B cell (primary cell): Measurements from ENCODE around the gene PRSS21. TPM values are rescaled to one million over a fixed set of nuclear protein-coding genes. Genes with fewer than 3 reads are reported as not detected.

Experiments used
- ATAC-seq: fragments of 200-7000 bp; cut with Tn5 transposase; one replicate; pipeline ENCODE4 v1.10.0; 2021; ENCODE audit warnings: low read depth, mild to moderate bottlenecking, moderate number of reproducible peaks, moderate library complexity
- CTCF ChIA-PET: fragments of 350-600 bp; sonication (Branson Sonifier 250); formaldehyde crosslinking; loops from one replicate; lab custom pipeline; 2021; ENCODE audit warnings: antibody characterized with exemption, inconsistent platforms; lab: Charles Lee
- POLR2A ChIA-PET: fragments of 350-600 bp; sonication (Branson Sonifier 250); formaldehyde crosslinking; loops from one replicate; lab custom pipeline; 2021; ENCODE audit warnings: antibody characterized with exemption; lab: Charles Lee
- DNase-seq: peaks from one replicate; pipeline ENCODE4 v3.0.0; 2013
- H2AFZ ChIP-seq: 2 replicates; pipeline ENCODE4 v1.6.1; 2012; ENCODE audit warnings: mild to moderate bottlenecking, low read depth, low read length; ENCODE audit not compliant: insufficient read depth, poor library complexity, severe bottlenecking
- H3K27ac ChIP-seq, 2 donors: 1 replicate in 1 of 2; 2 replicates in 1 of 2; pipeline ENCODE4 v1.5.1; 2012 to 2013; ENCODE audit warnings: low read length in 2 of 2, mild to moderate bottlenecking in 2 of 2, moderate library complexity in 1 of 2
- H3K27me3 ChIP-seq, 4 experiments: fragments of 200-600 bp in 1 of 4; sonication (generic) in 1 of 4; replicated peaks in 1 of 4; 1 replicate in 2 of 4; 2 replicates in 2 of 4; pipeline versions ENCODE4 v1.6.1 to v1.7.0; 2013 to 2016; ENCODE audit warnings: low read length in 3 of 4, mild to moderate bottlenecking in 2 of 4, mixed read lengths in 1 of 4, moderate library complexity in 1 of 4; ENCODE audit not compliant: insufficient read depth in 4 of 4, control insufficient read depth in 3 of 4; ENCODE audit errors: control extremely low read depth in 1 of 4
- H3K36me3 ChIP-seq, 2 experiments: replicated peaks in 1 of 2; 1 replicate in 1 of 2; 2 replicates in 1 of 2; pipeline versions ENCODE4 v1.6.1 to v1.7.1; 2013; ENCODE audit warnings: low read length in 1 of 2; ENCODE audit not compliant: insufficient read depth in 2 of 2, control insufficient read depth in 1 of 2; ENCODE audit errors: control extremely low read depth in 1 of 2, extremely low read depth in 1 of 2
- H3K4me1 ChIP-seq, 2 donors: fragments of 200-600 bp in 1 of 2; sonication (generic) in 1 of 2; 1 replicate in 1 of 2; 2 replicates in 1 of 2; pipeline versions ENCODE4 v1.5.1 to v1.6.1; 2013 to 2017; ENCODE audit warnings: low read length in 2 of 2; ENCODE audit not compliant: control insufficient read depth in 2 of 2, insufficient read depth in 2 of 2
- H3K4me2 ChIP-seq: replicated peaks from 2 replicates; pipeline ENCODE3; 2012; ENCODE audit warnings: mild to moderate bottlenecking, low read depth, low read length; ENCODE audit not compliant: poor library complexity, severe bottlenecking
- H3K4me3 ChIP-seq, 5 experiments: fragments of 200-600 bp in 1 of 5; sonication (generic) in 1 of 5; 1 replicate in 3 of 5; 2 replicates in 2 of 5; pipeline versions ENCODE4 v1.5.1 to v1.7.0; 2011 to 2016; ENCODE audit warnings: low read length in 4 of 5, mild to moderate bottlenecking in 4 of 5, low read depth in 2 of 5, control low read depth in 1 of 5, moderate library complexity in 1 of 5; ENCODE audit not compliant: insufficient read depth in 1 of 5; ENCODE audit errors: control extremely low read depth in 1 of 5, extremely low read depth in 1 of 5
- H3K79me2 ChIP-seq: fragments of 200-600 bp; sonication (generic); one replicate; pipeline ENCODE4 v1.6.0; 2016; ENCODE audit warnings: low read length; ENCODE audit not compliant: control insufficient read depth, insufficient read depth
- H3K9ac ChIP-seq: fragments of 200-600 bp; sonication (generic); 2 replicates; pipeline ENCODE4 v1.6.1; 2017; ENCODE audit warnings: mild to moderate bottlenecking, low read length, moderate library complexity
- H3K9me3 ChIP-seq, 3 donors: one replicate each; pipeline versions ENCODE4 v1.6.1 to v1.7.1; 2013; ENCODE audit warnings: low read length in 2 of 3; ENCODE audit not compliant: control insufficient read depth in 2 of 3, insufficient read depth in 1 of 3; ENCODE audit errors: control extremely low read depth in 1 of 3
- H4K20me1 ChIP-seq: 2 replicates; pipeline ENCODE4 v1.6.0; 2012; ENCODE audit warnings: mild to moderate bottlenecking, low read length; ENCODE audit not compliant: insufficient read depth, control insufficient read depth, poor library complexity, severe bottlenecking
- H3K27ac Mint-ChIP-seq: one replicate; pipeline ENCODE4 v1.8.0; 2021; ENCODE audit warnings: mixed read lengths
- H3K27me3 Mint-ChIP-seq: one replicate; pipeline ENCODE4 v1.8.0; 2021; ENCODE audit warnings: mixed read lengths
- H3K4me1 Mint-ChIP-seq: one replicate; pipeline ENCODE4 v1.8.0; 2021; ENCODE audit warnings: mixed read lengths
- H3K4me3 Mint-ChIP-seq: one replicate; pipeline ENCODE4 v1.8.0; 2021; ENCODE audit warnings: mixed read lengths
- H3K9me3 Mint-ChIP-seq: one replicate; pipeline ENCODE4 v1.8.0; 2022; ENCODE audit warnings: mixed read lengths; ENCODE audit not compliant: insufficient read depth
- CTCF ChIP-seq: fragments of 200-600 bp; IDR thresholded peaks from one replicate; pipeline ENCODE4 v1.8.0; 2022; ENCODE audit warnings: antibody characterized with exemption, mild to moderate bottlenecking
- EZH2 ChIP-seq: IDR thresholded peaks from 2 replicates; pipeline ENCODE4 v1.6.1; 2012; ENCODE audit warnings: borderline replicate concordance, low read depth, mild to moderate bottlenecking, moderate library complexity, low read length; ENCODE audit not compliant: insufficient read depth, poor library complexity, severe bottlenecking
- WGBS: methylation state at CpG from one replicate; pipeline ENCODE4 v1.1.5; 2013; ENCODE audit warnings: missing lambda C conversion rate; ENCODE audit not compliant: insufficient coverage; 5-methylcytosine and 5-hydroxymethylcytosine counted together
- intact Hi-C: fragments of 100-400 bp; cut with micrococcal nuclease; formaldehyde crosslinking; loops from one replicate; pipeline ENCODE4 v1.10.0; 2022
- polyA plus RNA-seq: library from polyadenylated mRNA; depleted of rRNA; stranded (reverse); fragments of >200 nt; gene quantifications from 2 replicates; pipeline ENCODE4 v1.2.3, GENCODE V29; 2012
- total RNA-seq, 2 donors: library from RNA; stranded (reverse); fragments of 120-200 nt in 1 of 2; gene quantifications; 1 replicate in 1 of 2; 2 replicates in 1 of 2; pipeline versions ENCODE4 v1.2.3 to v1.2.4, GENCODE V29; 2013 to 2022

The PRSS21 gene
- total and polyA plus RNA-seq, 2 donors (not counting 1 experiment from before 2014, with no cell fraction given): 2.0 to 5.8 TPM

- H3K27ac ChIP-seq: no peak overlapping the region
- WGBS: 21% methylated on average over 22 of the region's 23 CpGs
- no peak overlapping the region for H3K27ac Mint-ChIP-seq
- H3K9ac ChIP-seq: no peak overlapping the region
- no peak overlapping the region for H3K4me3 Mint-ChIP-seq
- H3K79me2 ChIP-seq: no peaks in the 10 kb centered on the region
- peak overlapping the region; percentile 62 for H3K4me2 ChIP-seq
- peaks cover 4% of the 10 kb centered on the region for H3K4me1 Mint-ChIP-seq
- H2AFZ ChIP-seq: peak overlapping the region; percentile 62
- H3K9me3 Mint-ChIP-seq: peaks cover 6% of the 10 kb centered on the region
- peaks cover 13 to 14% of the 10 kb centered on the region in 2 donors for H3K4me1 ChIP-seq
- H3K9me3 ChIP-seq: peaks cover 0 to 43% (median 12%) of the 10 kb centered on the region in 3 donors
- CTCF ChIA-PET: no interaction called here
- DNase-seq: no peak
- no peak for ATAC-seq
- no peak overlapping the region for H3K4me3 ChIP-seq
- H3K27me3 ChIP-seq: peaks cover 0 to 44% (median 14%) of the 10 kb centered on the region in 4 experiments
- no peak for TF ChIP-seq EZH2
- TF ChIP-seq CTCF: no peak
- no peaks in the 10 kb centered on the region for H4K20me1 ChIP-seq
- POLR2A ChIA-PET: no interaction called here
- H3K27me3 Mint-ChIP-seq: peaks cover 27% of the 10 kb centered on the region
- intact Hi-C loops: no loop called here
- no peaks in the 10 kb centered on the region for H3K36me3 ChIP-seq
These were observed 41.4 kb downstream of the PRSS21 start for GRCh38 chr16:2858245-2859025.

- Histone ChIP-seq H2AFZ (no peak overlapping the region), H3K4me1 (peaks cover 13 to 14% of the 10 kb centered on the region in 2 donors), H3K9ac (no peak overlapping the region), H3K4me2 (no peak overlapping the region), H3K27ac (no peak overlapping the region), H3K79me2 (no peaks in the 10 kb centered on the region), H3K36me3 (no peaks in the 10 kb centered on the region), H3K27me3 (peaks cover 0 to 38% (median 14%) of the 10 kb centered on the region in 4 experiments), H3K9me3 (peaks cover 0 to 30% (median 1%) of the 10 kb centered on the region in 3 donors), H4K20me1 (no peaks in the 10 kb centered on the region), H3K4me3 (no peak overlapping the region)
- H3K4me3 Mint-ChIP-seq: no peak overlapping the region
- peaks cover 4% of the 10 kb centered on the region for H3K4me1 Mint-ChIP-seq
- TF ChIP-seq EZH2: no peak
- TF ChIP-seq CTCF: no peak
- no peaks in the 10 kb centered on the region for H3K9me3 Mint-ChIP-seq
- ChIA-PET POLR2A (no interaction called here), CTCF (no interaction called here)
- no peak for DNase-seq
- WGBS: 63% methylated on average over 6 of the region's 10 CpGs
- ATAC-seq: no peak
- intact Hi-C loops: loop anchor here (10.0 kb wide), 1 partner anchor 85 kb away; the partner anchor contains the start of gene ELOB
- H3K27me3 Mint-ChIP-seq: peaks cover 22% of the 10 kb centered on the region
- H3K27ac Mint-ChIP-seq: no peak overlapping the region
These were observed 42.7 kb downstream of the PRSS21 start for GRCh38 chr16:2859686-2860265.
